HG03103 (cell line): ENCODE data around the gene GPBAR1.

Experiments
- ATAC-seq: cut with Tn5 transposase; IDR thresholded peaks from one replicate; pipeline ENCODE4 v1.9.1; 2021; ENCODE audit warnings: low read depth; ENCODE audit not compliant: unreplicated experiment

GPBAR1 gene

DNA sequence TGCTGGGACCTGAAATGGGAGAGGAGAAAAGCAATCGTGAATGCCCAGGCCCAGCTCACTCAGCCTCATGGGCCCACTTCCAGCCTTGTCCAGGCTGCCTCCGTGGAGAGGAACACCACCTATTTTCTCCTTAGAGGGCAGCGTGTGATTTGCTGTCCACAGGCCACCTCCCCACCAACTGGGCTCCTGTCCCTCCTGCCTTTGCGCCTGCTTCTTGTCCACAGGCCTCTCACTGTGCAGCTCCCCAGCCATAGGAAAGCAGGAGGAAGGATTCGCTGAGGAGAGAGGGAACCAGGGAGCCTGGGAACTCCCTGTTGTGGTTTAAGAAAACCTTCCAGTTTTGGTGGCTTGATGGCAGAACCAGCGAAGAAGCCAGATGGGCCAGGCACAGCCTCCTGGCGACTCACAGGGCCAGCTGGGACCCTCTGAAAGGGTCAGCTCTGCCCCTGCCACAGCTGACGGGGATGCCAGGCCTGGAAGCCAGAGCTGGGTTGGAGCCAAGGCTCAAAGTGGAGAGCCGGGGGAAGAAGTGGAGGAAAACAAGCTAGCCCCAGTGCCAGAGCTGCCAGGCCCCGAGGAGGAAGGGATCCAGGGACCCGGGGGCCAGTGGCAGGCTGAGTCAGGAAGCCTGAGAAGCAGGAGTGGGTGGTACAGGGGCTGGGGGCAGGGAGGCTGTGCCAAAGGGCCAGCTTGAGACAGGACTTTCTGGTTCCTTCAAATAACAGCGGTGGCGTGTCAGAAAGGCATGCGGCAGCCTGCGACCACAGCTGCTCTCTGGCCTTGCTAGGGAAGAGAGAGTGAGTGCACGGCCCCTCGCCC is 21.6 kb downstream of the GPBAR1 start:
- ATAC-seq = no peak

GRCh38 chr2:218284106-218284811 is 23.4 kb downstream of the GPBAR1 start:
- ATAC-seq = peak; percentile 42

- ATAC-seq = no peak
Observed at GRCh38 chr2:218285604-218286003, 24.8 kb downstream of the GPBAR1 start.

DNA sequence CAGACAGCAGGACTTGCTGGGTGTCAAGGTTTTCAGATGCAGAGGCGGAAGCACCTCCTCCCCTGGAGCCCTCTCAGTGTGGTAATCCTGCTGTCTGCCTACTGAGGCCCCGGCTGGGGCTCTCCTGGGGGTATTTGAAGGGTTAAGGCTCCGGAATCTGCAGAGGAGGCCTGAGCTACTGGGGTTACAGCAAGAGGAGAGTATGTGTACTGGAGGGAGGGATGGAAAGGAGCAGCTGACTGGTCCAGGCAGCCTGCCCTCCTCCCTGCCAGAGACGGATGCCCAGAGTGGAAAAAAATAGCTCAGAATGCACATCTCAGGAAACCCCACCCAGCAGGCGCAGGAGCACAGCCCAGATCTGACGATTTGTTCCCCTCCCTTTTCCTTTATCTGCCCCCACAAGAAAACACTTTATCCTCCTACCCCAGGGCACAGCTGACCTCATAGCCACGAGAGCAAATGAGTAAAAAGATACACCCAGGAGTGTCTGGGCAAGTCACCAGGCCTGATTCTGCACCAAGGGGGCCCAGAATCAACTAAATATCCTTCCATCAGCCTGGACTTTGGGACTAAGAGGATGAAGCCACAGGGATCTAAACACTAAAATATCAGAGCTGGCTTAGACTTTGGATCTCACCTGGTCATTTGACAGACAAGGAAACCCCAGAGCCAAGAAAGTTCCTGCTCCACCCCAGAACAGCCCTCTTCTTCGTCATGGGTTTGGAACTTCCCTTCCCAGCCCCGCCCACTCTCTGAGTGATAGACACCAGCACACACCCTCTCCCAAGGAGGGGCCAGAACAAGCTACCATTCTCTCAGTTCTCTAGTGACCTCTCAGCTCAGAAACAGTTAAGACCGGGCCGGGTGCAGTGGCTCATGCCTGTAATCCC is 26.0 kb downstream of the GPBAR1 start:
- peak; percentile 53 for ATAC-seq

DNA sequence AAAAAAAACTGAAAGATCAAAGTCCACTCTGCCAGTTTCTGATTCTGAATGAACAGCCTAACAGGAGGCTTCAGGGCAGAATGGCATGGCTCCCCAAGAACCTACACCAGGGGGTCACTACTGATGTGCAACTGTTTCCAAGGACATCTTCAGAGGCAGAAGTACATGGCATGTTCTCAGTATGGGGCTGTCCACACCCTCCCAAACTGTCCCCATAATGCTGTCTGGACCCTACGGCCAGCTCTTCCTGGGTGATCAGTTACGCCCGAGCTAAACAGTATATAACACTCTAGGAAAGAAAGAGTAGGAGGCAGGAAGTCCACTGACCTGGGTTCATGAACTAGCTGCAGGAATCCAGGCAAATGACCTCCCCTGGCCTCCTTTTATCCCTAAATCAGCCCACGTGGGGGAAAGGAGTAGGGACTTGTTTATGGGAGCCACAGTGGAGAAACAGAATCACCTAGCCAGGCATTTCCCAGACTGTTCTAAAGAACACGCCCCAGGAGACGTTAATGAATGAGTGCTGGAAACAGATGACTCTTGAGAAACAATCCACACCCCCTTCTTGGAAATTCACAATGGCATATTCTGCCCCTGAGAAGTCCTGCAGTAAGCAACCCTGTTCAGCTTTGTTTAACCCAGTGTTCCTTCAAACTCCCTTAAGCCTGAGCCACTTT is 29.0 kb downstream of the GPBAR1 start:
- no peak for ATAC-seq

GRCh38 chr2:218290316-218291261 is 29.8 kb downstream of the GPBAR1 start:
- ATAC-seq = peak; percentile 40

GRCh38 chr2:218291318-218292047 is 30.7 kb downstream of the GPBAR1 start:
- no peak for ATAC-seq

GRCh38 chr2:218292048-218293014 is 31.5 kb downstream of the GPBAR1 start, which contains the start of gene TMBIM1:
Gene TMBIM1, minus strand, starts transcription at chr2:218292503. Its CDS starts 10,362 bp downstream, at chr2:218282141.
- ATAC-seq = peak; percentile 74

GRCh38 chr2:218293715-218294429 is 33.1 kb downstream of the GPBAR1 start:
- ATAC-seq = no peak

DNA sequence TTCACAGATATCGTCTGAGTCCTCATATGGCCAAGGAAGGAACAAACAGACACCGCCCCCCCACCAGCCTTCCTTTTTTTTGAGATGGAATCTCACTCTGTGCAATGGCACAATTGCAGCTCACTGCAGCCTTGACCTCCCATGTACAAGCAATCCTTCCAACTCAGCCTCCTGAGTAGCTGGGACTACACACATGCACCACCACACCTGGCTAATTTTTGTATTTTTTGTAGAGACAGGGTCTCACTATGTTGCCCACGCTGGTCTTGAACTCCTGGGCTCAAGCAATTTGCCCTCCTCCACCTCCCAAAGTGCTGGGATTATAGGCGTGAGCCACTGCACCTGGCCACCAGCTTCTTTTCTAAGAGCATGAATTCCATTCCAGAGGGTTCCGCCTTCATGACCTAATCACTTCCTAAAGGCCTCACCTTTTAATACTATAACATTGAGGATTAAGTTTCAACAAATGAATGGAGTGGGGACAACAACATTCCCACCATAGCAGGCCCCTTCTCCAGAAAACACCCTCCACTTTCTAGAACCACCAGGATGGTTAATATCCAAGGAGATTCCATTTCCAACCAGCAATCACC is 33.7 kb downstream of the GPBAR1 start:
- no peak for ATAC-seq

DNA sequence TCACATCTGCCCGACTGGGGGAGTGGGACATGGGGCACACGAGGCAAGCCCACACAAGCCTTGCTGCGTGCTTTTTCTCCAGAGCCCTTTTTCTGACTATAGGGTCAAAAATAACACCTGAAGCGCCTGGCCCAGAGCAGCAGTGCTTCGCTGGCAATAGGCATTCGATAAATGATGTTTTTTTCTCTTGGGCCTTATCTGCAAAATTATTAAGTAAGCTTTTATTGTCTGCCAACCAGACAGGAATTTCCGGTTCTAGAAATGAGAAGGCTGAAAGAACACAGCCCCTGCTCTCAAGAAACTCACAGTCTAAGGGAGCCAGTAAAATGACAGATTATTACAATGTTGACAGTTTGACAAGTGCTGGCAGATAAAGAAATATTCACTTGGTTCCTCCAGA is 34.2 kb downstream of the GPBAR1 start:
- no peak for ATAC-seq

DNA sequence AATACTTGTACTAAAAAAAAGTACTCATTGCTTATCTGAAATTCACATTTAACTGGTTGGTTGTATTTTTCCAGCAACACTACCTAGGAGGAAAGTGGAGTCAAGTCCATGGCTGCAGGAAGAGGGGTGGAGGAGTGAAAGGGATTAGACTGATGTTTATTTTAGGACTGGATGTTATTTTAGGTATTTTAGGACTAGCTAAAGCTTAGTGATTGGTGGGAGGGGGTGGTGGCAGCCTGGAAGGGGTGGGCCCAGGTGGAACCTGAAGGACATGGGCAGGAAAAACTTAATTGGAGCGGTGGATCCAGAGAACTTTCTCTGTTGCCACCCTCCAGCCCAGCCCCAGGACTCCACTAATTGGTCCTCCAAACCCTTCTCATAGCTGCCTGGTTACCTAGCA is 35.4 kb downstream of the GPBAR1 start:
- ATAC-seq = no peak

DNA sequence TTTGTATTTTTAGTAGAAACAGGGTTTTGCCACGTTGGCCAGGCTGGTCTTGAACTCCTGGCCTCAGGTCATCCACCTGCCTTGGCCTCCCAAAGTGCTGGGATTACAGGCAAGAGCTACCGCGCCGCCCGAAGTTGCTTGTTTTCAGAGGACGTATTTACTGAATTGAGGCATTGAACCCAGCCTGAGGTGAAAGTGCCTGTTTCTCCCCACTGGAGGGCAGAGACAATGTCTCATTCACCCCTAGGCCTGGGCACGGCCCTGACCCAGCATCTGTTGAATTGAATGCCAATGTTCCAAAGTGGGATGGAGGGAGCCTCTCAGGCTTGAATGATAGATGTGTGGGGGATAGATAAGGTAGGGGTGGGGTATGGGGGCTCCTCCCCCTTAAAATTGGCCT is 36.0 kb downstream of the GPBAR1 start:
- no peak for ATAC-seq

- no peak for ATAC-seq
Observed at GRCh38 chr2:218298314-218298875, 37.6 kb downstream of the GPBAR1 start.

- no peak for ATAC-seq
Observed at GRCh38 chr2:218300141-218300540, 39.3 kb downstream of the GPBAR1 start.

GRCh38 chr2:218301176-218301819 is 40.5 kb downstream of the GPBAR1 start:
- peak; percentile 86 for ATAC-seq
